ENCODE data around the gene CARD8.

Gene CARD8

GRCh38 chr19:48174445-48175030 is 81.2 kb downstream of the CARD8 start:
- peaks cover 34 to 35% of the 10 kb centered on the region in 2 experiments for H3K4me1 ChIP-seq (ENCODE audit: control insufficient read depth in 1 of 2, insufficient read depth in 1 of 2, low read depth in 1 of 2, low read length in 1 of 2)
- TF ChIP-seq CTCF (IDR thresholded peaks at IDR 0.05): no peak

GRCh38 chr19:48171710-48172109 is 84.0 kb downstream of the CARD8 start:
- Histone ChIP-seq H3K4me3 (ENCODE audit: low read depth in 1 of 2, low read length in 1 of 2) (no peak overlapping the region), H3K4me1 (ENCODE audit: control insufficient read depth in 1 of 2, insufficient read depth in 1 of 2, low read depth in 1 of 2, low read length in 1 of 2) (peaks cover 42 to 44% of the 10 kb centered on the region in 2 experiments), H3K36me3 (no peaks in the 10 kb centered on the region), H3K27me3 (no peaks in the 10 kb centered on the region), H3K9me3 (no peaks in the 10 kb centered on the region), H3K27ac (no peak overlapping the region)
- no peak for TF ChIP-seq CTCF (IDR thresholded peaks at IDR 0.05)

More at GRCh38 chr19:48174445-48175030, 81.2 kb downstream of the CARD8 start:
- no peak overlapping the region for H3K4me3 ChIP-seq (ENCODE audit: low read depth in 1 of 2, low read length in 1 of 2)
- no peaks in the 10 kb centered on the region for H3K27me3 ChIP-seq
- H3K27ac ChIP-seq: peak overlapping the region; percentile 42
- H3K9me3 ChIP-seq: no peaks in the 10 kb centered on the region
- peaks cover 3% of the 10 kb centered on the region for H3K36me3 ChIP-seq

GRCh38 chr19:48170817-48171347 is 84.8 kb downstream of the CARD8 start:
- Histone ChIP-seq H3K4me1 (ENCODE audit: control insufficient read depth in 1 of 2, insufficient read depth in 1 of 2, low read depth in 1 of 2, low read length in 1 of 2) (peaks cover 36 to 40% of the 10 kb centered on the region in 2 experiments), H3K36me3 (no peaks in the 10 kb centered on the region), H3K9me3 (no peaks in the 10 kb centered on the region), H3K27ac (peak overlapping the region; percentile 82), H3K27me3 (no peaks in the 10 kb centered on the region), H3K4me3 (ENCODE audit: low read depth in 1 of 2, low read length in 1 of 2) (peak overlapping the region; percentile 79 to 89)
- no peak for TF ChIP-seq CTCF (IDR thresholded peaks at IDR 0.05)

- Histone ChIP-seq H3K36me3 (no peaks in the 10 kb centered on the region), H3K9me3 (no peaks in the 10 kb centered on the region), H3K27ac (peak within 1 kb of the TSS; percentile 82), H3K4me3 (ENCODE audit: low read depth in 1 of 2, low read length in 1 of 2) (peak within 1 kb of the TSS; percentile 79 to 89), H3K27me3 (no peaks in the 10 kb centered on the region), H3K4me1 (ENCODE audit: control insufficient read depth in 1 of 2, insufficient read depth in 1 of 2, low read depth in 1 of 2, low read length in 1 of 2) (peaks cover 29 to 33% of the 10 kb centered on the region in 2 experiments)
- peak; percentile 57 for TF ChIP-seq CTCF (IDR thresholded peaks at IDR 0.05)
Measured at GRCh38 chr19:48169939-48170803, 85.5 kb downstream of the CARD8 start, which contains the start of the genes LIG1 and ZSWIM9. Gene LIG1, minus strand, starts transcription at chr19:48170344. Its CDS starts 4,778 bp downstream, at chr19:48165566. Gene ZSWIM9, plus strand, starts transcription at chr19:48170680. Its CDS starts 1,123 bp downstream, at chr19:48171803.

GRCh38 chr19:48169578-48169938 is 86.2 kb downstream of the CARD8 start:
- TF ChIP-seq CTCF (IDR thresholded peaks at IDR 0.05): no peak
- no peaks in the 10 kb centered on the region for H3K27me3 ChIP-seq
- peak overlapping the region; percentile 79 to 89 for H3K4me3 ChIP-seq (ENCODE audit: low read depth in 1 of 2, low read length in 1 of 2)
- H3K27ac ChIP-seq: peak overlapping the region; percentile 82
- H3K4me1 ChIP-seq (ENCODE audit: control insufficient read depth in 1 of 2, insufficient read depth in 1 of 2, low read depth in 1 of 2, low read length in 1 of 2): peaks cover 23 to 27% of the 10 kb centered on the region in 2 experiments
- no peaks in the 10 kb centered on the region for H3K36me3 ChIP-seq
- no peaks in the 10 kb centered on the region for H3K9me3 ChIP-seq
